Dedifferentiated amniotic fluid mesenchymal stem cell (primary cell): Measurements from ENCODE around the gene VPS26C.

Source experiments
- DNase-seq: peaks from one replicate; pipeline ENCODE4 v3.0.0-alpha.2; 2016; ENCODE audit errors: extremely low spot score

Gene VPS26C

DNA sequence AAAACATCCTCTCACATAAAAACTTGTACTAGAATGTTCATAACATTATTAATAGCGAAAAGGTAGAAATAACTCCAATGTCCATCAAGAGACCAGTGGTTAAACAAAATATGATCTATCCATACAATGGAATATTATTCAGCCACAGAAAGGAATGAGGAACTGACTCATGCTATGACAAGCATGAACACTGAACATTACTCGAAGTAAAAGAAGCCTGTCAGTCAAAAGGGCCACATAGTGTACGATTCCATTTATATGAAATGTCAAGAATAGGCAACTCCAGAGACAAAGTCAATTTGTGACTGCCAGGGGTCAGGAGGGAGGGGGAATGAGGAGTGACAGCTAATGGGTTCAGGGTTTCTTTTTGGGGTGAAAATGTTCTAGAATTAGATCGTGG lies 2.3 kb downstream of the VPS26C start:
- no peak for DNase-seq

DNA sequence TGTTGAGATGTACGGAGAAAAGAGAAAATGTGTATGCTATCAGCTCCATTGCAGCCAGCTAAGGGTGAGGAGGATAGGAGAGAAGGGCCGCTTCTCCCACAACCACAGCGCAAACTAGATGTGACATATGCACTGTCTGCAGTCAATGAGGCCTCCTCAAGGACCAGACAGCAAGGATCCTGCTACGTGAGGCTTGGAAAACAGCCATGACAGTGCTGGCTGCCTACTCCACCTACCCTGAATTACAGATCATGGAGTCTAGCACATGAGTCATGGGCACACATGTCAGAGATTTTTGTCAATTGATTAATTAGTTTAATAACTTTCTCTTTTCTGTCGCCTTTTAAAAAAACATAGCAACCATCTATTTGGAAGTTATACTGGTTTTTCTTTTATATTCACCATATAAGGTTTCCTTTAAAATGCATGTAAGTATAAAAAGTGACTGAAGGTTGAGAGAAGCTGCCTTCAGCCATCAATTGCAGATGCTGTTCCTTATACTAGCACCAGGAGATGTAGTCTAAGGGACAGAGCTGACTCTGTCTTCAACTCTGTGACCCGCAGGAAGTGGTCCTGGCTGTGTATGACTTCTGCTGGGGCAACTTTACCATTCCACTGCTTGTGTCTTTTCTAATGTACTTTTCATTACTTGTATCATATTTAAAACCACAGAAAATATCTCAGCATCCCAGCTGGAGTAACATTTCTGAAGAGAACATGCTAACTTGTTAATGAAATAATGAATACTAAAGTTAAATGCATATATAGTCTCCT lies 3.1 kb downstream of the VPS26C start:
- DNase-seq: no peak

DNA sequence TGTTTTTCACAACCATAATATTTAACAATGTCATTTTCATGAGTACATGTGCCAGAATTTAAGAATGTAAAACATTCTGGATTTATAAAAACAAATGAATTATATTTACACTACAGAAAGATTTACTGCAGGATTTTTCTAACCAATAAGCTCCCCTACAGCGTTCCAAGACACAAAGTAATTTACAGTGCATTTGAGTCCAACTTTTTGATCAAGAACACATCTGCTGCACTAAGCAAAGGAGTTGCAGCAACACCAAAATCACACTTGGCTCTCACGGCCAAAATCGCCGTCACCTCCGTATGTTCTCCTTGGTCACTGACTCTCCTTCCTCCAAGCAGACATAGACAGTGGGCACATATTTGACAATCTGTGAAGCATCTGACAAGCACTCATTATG lies 7.7 kb downstream of the VPS26C start:
- DNase-seq: no peak

DNA sequence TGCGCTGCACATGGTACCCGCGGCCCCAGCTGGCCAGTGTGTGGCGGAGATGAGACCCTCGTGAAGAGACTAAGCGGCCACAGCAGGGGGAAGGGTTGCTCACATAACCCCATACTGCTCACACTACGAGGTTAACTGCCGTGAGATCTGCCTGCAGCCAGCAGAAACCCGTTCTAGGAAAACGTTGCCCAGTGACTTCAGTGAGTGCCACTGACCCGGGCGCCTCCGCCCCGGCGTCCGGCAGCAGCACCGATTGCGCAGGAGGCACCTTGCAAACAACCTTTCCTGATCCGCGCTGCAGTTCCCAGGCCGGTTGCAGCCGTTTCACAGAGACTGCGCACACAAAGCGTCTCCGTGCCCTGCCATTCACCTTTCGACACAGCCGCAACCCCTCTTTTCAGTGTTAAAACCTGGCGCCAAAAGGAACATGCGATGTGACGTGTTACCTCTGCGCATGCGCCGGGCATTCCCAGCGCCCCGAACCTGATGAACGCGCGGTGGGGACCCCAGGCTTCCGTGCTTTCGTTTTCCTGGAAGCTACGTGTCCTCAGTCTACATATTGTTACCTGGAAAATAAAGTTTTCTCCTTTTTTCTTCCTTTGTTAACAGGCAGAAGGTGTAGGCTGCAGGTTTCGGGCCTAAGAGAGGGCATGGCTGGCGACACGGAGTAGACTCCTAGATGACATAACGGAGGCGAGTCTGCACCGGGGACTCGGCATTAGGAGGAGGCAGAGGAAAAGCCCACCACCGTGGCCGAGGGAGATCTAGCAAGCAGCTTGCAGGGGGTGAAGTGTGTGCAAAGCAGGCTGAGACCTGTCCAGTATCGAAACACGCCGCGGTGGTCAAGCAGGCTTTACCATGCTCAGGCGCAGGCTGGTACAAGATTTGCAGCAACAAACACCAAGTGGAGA lies 8.9 kb downstream of the VPS26C start:
- no peak for DNase-seq

DNA sequence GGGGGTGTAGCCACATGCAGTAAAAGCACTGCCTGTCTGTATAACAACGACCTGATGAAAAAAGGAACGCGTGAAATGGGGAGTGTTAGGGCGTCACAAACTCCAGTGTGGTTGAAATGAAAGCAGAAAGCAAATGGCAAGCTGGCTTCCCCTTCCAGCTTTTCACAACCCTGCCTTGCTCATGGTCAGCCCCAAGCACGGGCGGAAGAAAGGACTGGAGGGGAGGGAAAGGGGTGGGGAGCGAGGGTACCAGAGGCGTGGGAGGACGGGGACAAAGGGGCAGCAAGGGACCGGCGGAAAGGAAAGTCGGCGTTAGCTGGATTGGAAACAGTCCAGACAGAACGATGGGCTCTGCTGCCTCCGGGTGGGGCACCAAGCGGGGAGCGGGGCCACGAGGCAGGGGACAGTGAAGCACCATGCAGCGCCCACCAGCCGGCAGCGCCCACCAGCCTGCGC lies 9.6 kb downstream of the VPS26C start:
- DNase-seq: no peak

DNA sequence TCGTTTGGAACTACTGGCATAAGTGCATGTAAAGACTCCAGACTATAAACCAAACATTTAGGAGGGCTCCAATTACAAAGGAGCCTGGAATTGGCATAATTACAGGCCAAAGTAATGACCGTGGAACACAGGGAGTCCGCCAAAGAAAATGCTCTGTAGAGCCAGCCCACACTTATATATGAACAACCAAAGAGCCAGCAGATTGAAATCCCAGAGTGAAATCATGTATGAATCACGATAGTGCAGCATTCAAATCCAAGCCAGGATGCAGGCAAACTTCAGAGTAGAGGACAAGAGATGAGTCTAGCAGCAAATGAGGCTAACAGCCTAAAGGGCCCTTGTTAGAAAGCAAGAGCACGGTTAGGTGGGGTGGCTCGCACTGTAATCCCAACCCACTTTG lies 13.1 kb downstream of the VPS26C start:
- DNase-seq: no peak

DNA sequence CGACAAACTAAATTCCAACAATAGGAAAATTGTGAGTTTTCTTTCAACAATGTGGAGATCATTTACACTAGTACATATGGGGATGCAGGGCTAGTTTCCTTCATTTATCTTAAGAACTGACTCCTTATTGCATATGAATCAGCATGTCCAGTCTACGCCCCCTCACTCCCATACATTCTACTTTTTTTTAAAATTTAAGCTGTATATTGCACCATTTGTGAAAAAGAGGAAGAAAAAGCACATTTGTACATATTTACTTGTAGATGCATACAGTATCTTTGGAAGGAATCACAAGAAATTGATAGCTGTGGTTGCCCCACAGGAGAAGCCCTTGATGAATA lies 15.9 kb downstream of the VPS26C start:
- no peak for DNase-seq

DNA sequence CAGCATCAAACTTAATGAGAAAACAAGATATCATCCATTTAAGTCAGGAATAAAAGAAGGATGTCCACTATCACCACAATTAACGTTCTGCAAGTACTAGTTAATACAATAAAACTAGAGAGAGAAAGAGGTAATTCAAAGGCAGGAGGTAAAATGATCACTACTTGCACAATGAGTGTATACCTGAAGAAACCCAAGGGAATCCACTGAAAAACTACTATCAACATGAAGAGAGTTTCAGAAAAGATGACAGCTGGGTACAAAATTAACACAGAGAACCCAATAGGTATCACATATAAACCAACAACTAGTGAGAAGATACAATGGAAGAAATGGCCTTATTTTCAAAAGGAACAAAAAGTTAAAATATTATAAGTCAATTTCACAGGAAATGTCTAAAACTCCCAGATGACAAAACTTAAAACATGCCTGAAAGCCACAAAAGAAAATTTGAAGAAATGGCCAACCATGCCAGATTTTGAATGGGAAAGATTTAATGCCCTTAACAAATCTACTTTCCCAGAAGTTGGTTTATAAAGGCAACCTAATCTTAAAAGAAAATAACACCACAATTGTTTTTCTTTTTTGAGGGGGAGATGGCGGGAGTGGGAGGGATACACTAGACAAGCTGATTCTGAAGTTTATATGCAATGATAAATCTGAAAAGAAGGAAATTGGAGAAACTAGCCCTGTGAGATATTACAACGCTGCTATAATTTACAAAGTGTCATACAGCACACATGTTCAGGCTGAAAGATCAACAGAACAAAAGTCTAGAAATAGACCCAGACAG lies 17.8 kb downstream of the VPS26C start:
- DNase-seq: no peak

DNA sequence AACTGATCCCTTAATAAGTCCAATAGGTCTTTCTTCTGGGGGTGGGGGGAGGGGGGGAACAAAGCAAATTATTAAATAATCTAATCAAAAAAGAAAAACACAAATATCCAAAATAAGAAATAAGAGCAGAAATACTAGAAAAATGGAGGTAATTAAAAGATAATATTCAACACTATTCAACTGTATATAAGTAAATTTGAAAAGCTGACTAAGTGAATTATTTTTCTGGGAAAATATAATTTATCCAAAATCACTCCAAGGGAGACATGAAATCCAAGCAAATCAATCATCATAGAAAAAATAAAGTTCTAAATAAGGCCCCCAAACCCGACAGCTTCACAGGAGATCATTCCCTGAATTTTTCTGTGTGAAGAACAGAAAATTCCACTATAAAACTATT lies 18.8 kb downstream of the VPS26C start:
- no peak for DNase-seq

DNA sequence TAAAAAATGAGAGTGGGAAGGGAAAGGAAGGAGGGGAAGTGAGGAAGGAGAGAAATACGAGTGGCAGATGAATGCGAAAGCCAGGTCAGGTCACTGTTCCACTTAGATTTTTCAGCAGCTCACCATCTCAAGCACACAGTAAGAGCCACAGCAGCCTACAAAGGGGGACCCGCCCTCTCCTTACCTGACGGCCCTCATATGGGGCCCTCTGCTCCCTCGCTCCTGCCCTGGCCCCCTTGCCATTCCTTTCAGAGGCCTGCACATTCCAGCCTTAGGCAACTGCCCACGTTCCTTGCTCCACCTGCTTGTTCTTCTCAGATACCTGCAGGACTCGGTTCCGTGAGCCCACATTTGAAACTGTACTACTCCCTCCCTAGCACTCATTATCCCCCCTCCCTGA lies 22.0 kb downstream of the VPS26C start:
- no peak for DNase-seq

DNA sequence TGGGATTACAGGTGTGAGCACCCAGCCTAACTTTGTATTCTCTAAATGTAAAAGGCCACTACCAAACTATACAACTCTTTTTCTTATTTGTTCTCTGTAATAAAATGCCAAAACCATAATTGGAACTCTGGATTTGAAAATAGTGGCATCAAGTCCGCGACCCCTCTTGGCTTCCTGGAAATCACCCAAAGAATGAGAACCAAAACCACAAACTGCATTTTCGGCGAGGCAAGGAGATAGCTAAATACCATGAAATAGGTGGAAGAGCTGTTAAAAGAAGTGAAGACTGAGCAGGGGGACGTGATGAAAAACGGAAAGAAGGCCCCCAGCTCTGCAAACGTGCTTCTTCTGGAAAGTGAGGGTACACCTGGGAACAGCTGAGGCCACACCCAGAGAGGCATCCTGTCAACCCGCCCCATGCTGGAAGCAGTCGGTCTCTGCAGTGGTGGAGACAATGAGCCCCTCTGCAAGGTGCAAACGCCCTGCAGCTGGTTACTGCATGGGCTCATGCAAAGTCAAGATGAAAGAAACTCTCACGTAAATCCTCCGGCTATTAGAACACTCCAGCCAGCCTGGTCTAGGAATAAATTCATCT lies 22.5 kb downstream of the VPS26C start:
- DNase-seq: no peak

DNA sequence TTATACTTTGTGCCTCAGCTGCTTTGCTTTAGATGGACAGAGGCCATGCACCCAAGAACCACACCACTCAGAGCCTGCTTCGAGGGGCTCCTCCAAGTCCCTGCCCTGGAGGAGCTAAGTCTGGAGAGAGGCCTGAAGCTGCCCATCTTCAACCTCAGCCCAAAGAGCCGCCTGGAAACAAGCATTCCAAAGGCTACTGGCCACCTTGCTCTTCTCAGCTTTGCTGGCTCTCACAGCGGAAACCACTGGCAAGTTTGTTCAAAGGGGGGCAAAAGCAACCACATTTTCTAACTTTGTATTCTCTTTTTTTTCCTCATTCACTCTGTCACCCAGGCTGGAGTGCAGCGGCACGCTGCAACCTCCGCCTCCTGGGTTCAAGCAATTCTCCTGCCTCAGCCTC lies 23.2 kb downstream of the VPS26C start:
- DNase-seq: no peak

DNA sequence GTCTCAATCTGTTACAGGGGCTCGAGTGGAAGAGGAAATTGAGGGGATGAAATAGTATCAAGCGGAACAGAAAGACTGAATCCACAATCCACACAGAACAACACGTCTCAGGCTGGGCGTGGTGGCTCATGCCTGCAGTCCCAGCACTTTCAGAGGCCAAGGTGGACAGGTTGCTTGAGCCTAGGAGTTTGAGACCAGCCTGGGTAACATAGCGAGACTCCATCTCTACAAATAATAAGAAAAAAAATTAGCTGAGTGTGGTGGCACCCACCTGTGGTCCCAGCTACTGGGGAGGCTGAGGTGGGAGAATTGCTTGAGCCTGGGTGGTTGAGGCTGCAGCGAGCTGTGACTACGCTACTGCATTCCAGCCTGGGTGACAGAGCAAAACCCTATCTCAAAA lies 25.7 kb downstream of the VPS26C start:
- DNase-seq: no peak

DNA sequence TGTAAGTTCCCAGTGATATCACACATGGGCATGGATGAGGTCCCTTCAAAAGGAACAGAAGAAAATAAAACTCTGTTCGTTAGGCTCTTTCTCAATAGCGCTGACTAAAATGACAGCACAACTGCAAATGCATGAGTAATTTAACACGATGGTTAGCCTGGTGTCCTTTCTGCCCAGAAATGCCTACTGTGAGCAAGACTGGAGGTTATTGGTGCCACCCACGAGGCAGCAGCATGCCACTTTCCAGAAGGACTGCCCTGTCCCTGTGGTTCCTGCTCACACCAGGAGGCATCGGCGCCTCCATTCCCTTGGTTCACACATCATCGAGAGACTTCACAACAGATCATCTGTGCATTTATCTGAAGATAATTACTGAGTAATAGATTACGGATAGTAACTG lies 26.2 kb downstream of the VPS26C start:
- DNase-seq: no peak

DNA sequence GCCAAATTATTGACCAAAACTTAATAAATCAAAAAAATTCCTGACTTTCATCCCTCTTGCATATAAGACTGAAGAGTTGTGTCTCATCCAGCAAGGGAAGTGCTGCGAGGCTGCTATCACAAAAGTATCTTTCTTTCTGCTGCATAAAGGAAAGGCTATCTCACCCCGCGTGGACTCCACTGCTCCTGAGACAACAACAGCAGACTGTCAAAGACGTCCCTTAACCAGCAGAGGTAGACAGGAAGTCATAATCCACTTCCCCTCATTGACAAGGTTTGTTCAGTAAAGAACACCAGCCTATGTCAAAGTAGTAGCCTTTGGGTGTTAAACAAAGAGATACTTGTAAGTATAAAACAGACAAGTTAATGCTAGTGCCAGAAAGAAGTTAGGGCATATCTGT lies 29.4 kb downstream of the VPS26C start:
- DNase-seq: no peak

DNA sequence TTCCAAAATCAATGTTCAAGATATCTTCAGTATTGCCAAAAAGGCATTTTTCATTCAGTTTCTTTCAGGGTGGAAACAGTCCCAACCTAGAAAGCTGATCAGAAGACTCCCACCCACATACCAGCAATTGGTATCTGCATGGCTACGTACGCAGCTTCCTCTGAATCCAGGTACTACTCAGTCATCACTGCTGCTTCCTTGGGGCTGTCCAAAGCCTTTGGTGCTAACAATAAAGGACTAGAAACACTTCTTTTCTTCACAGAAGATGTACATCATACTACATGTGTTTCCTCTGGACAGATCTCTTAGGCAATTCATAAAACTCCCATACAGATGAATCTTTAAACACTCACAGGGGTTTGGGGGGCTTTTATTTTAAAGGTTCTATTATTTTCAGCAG lies 29.8 kb downstream of the VPS26C start:
- no peak for DNase-seq

DNA sequence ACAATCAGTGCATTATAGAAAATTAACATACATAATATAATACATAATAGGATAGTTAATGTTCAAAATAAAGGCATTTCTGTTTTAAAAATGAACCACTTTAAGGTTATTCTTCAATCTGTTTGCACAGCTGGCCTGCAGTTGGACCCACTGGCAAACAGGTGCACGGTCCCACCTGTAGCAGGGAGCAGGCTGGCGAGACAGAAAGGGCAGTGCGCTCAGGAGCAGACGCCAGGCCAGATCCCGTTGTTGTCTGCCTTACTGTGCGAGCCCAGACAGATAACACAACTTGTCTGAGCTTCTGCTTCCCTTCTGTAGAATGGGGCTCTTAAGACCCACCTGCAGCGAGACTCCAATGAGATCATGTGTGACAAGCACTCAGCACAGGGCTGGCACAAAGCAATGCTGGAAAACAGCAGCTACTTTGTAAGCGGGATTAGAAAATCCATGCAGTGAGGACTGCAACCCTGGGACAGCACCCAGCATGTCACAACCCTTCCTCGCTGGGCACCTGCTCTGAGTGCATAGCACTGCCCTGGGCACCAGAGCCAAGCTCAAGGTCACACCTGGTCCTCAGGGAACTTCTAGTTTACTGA lies 33.5 kb downstream of the VPS26C start:
- no peak for DNase-seq

DNA sequence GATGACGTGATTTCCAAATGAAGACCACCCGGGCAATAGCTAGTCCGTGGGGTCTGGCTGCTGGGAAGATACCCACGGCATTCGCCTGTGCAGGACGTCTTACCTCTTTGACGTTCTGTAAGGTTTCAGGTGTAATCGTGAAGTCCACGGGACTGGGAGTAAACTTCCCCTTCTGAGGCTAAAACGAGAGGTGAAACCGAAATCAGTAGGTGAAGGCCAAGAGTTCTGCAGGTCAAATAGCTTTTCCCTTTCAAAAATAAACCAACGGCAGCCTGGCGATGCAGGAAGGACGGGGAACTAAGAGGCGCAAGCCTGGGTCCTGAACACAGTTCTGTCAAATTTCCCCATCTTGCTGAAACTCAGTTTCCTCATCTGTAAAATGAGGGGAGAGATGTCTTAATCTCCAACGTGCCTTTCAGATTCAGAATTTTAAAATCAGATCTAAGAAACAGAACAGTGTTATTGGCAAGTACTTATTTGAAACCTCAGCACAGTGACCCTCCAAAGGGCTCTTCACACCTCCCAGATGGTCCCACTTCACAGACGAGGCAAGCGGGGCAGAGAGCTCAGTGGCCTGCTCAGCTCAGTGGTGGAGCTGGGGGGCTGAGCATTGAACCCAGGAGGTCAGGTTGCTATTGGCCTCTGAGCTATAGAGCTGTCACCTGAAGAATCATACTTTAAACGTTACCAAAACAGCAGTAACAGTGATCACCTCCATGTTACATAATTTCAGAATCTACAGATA lies 34.7 kb downstream of the VPS26C start:
- DNase-seq: no peak

DNA sequence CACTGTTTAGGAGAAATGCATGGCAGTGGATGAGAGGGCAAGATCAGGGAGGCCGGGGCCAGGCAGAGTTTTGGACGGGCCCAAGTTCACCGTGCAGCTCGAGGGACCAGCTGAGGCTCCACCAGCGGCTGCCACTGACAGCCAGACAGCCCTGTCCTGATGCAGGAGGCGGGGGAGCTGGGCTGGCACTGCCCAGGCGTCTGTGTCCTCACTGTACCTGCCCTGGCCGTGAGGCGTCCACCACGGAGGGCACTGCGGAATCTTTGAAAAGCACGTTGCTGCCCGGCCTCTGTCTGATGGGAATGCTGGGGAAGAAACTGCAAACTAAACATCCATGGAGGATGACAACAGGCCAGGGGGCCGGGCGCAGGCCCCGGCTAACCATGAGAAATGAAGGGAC lies 35.5 kb downstream of the VPS26C start:
- no peak for DNase-seq

DNA sequence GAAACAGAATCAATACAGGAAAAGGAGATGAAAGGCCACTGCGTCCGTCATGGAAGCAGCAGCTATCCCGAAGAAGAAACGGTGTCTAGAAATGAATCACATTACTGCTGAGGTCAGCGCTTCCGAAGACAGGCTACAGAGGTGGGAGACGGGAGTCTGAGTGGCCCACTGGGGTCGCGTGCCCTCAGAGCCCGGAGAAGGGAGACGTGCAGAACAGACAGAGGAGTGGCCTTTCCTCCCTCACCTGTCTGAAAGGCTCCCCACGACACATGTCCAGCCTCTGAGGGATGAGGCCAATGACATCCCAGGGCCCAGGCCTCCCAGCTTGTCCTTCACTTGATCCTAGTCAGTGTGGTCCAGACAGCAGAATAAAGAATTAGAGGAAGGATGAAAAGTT lies 35.9 kb downstream of the VPS26C start:
- no peak for DNase-seq
